Stimulated activated CD8-positive, alpha-beta memory T cell treated with anti-CD3 and anti-CD28 coated beads, Interleukin-4, amount 100 ng/mL, for 1 hour (primary cell): ENCODE data around the gene TBC1D2B.

ENCODE experiments used
- DNase-seq, 2 donors: peaks; one replicate each; pipeline ENCODE4 v3.0.0-alpha.2; 2020; ENCODE audit warnings: low read depth in 2 of 2, low spot score in 1 of 2

Gene TBC1D2B

GRCh38 chr15:78035861-78036476, 41.5 kb downstream of the TBC1D2B start:
- DNase-seq = no peak

- no peak for DNase-seq
Measured at GRCh38 chr15:78035321-78035751, 42.2 kb downstream of the TBC1D2B start.

DNA sequence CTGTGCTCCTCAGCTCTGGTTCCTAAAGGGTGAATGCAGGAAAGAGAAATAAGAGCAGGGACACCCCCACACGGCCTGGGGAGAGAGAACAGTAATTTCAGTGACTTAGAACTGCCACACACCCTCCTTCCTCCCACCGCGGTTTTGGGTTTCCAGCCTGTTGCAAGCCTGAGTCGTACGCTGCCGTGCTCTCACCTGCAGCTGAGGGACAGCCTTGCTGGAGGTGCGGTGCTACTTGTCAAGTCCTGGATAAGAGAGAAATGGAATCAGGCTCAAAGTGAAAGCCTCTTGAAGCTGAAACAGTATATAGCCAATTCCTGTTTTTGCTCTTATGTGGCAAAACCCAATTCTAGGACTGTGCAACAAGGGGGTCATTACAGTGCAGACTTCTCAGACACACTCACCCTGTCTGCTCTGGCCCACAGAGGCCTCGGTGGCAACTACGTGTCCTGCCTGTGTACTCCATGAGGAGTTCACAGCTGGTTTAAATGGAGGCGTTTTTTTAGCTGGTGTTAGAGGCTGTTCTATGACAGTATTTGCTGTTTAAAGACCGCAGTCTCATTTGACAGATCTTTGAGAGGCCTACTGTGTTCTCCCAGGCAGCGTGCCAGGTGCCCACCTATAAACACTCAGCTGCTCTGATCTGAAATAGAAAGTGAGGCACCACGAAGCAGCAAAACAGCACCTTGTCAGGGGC, 42.9 kb downstream of the TBC1D2B start:
- DNase-seq = peak in 1 of 2 donors; percentile 61

GRCh38 chr15:78033864-78034263, 43.6 kb downstream of the TBC1D2B start:
- no peak for DNase-seq

GRCh38 chr15:78032671-78033070, 44.8 kb downstream of the TBC1D2B start:
- DNase-seq = no peak

GRCh38 chr15:78024883-78025282, 52.6 kb downstream of the TBC1D2B start:
- DNase-seq = no peak

- DNase-seq = no peak
Measured at GRCh38 chr15:78024519-78024870, 53.0 kb downstream of the TBC1D2B start.

GRCh38 chr15:78023865-78024518, 53.5 kb downstream of the TBC1D2B start:
- no peak for DNase-seq

- no peak for DNase-seq
Measured at GRCh38 chr15:78023081-78023665, 54.3 kb downstream of the TBC1D2B start.

DNA sequence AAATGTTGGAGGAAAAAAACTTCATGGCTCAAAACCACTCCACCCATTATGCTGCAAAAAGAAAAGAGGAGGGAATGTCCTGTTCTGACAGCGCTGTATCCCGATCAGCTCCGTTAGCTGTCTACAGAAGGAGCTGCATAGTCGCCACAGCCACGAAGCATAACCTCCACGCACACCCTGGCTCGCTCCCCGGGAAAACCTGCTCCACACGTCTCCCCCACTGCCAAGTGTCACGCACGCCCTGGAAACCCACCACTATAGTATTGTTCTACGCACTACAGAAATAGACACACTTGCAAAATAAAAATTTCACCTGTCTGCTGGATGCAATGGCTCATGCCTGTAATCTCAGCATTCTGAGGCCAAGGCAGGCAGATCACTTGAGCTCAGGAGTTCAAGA, 55.8 kb downstream of the TBC1D2B start:
- DNase-seq = no peak

DNA sequence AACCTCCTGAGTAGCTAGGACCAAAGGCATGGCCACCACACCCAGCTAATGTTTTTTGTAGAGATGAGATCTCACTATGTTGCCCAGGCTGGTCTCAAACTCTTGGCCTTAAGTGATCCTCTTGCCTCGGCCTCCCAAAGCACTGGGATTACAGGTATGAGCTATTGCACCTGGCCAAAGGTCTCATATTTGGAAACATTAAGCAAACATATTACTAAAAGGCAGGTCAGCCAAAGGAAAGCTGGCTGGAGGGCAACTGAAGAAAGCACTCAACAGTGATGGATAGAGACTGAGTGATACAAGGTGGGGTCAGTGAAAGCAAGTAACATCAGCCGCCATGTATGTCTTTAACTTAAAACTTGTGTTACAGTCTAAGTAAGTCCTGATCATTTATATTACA, 57.5 kb downstream of the TBC1D2B start:
- DNase-seq = no peak

- DNase-seq = no peak
Measured at GRCh38 chr15:78018946-78019644, 58.4 kb downstream of the TBC1D2B start.

- DNase-seq = no peak
Measured at GRCh38 chr15:78018445-78018844, 59.1 kb downstream of the TBC1D2B start.

GRCh38 chr15:78016860-78017259, 60.7 kb downstream of the TBC1D2B start:
- no peak for DNase-seq

GRCh38 chr15:78012643-78013077, 64.9 kb downstream of the TBC1D2B start:
- no peak for DNase-seq

DNA sequence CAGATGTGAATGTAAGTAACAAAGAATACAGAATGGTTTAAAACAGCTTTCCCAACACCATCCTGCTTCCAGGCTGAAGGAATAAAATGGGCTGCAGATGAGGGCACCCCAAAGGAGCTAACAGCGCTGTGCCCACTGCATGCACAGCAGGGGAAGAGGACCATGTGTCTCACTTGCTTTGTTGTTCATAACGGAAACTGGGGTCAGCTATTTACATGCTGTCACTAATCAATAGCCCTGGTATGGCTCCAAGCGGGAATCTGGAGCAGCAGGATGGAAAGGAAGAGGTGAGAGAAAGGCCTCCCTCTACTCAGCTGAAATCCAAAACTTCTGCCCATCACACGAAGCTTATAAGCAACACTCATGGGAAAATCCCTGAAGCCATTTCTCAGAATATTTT, 67.4 kb downstream of the TBC1D2B start:
- no peak for DNase-seq

DNA sequence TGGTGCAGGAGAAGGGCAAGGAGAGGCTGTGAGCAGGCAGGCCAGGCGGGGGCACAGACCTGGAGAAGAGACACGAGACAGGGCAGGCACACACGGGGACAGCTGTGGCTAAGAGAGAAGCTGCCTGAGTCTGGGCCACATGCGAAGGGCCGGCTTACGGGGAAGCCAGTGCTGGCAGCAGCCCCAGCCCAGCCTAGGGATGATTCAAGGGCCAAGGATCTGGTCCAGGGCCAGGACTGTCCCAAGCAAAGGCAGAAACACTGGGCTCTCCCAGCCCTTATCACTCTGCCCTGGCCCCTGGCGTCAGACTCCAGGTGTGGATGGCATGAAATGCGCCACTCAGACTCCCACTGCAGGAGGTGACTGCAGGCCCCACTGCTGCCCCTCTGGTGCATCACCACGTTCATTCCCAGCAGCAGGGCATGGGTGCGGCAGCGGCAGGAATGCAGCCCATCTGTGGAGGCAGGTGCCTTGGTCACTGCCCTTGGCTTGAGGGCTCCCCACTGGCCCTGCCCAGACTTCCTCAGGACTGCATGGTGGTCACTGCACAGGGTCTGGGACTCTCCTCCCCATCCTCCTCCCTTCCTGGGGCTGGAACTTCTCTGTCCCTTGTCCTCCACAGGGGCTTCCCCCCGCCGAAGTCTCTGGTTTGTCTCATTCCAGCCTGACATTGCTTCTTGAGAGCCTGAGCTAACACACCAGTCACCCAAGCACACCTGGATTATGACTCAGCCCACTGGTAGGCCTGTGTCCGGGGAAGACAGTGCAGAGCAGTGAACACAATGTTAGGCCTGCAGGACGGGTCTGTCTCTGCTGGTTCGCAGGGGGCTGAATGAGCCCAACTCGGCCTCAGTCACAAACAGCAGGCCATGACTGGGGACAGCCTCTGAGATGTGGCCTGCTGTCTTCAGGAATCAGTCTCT, 69.3 kb downstream of the TBC1D2B start:
- no peak for DNase-seq

DNA sequence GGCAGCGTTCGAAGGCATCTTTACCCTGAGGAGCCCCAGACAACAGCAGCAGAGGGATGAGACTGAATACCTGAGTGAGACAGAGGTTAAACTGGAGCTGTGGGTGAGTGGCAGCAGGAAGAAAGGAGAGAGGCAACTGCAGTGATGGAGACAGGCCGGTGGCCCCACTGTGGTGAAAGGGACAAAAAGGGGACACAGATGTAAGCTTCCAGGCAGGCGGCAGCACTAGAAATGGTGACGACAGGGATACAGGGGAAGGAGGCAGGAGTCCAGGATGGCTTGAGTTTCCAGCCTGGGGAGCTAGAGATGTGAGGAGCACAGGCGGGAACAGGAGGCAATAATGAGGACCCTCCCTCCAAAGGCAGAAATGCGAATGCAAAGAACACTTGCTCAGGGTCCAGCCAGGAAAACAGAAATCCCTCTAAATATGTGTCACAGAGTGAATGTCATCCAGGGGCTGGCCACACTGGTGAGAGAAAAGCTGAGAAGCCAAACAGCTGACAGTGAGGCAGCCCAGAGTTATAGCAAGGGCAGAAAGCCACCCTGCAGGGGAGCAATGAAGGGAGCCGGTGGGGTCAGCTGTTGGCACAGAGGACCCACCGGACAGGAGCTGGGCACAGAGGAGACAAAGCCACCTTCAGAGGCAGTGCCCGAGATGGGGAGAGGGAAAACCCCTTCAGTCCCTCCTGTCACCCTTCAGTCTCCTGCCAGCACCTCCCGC, 70.1 kb downstream of the TBC1D2B start:
- DNase-seq = no peak

DNA sequence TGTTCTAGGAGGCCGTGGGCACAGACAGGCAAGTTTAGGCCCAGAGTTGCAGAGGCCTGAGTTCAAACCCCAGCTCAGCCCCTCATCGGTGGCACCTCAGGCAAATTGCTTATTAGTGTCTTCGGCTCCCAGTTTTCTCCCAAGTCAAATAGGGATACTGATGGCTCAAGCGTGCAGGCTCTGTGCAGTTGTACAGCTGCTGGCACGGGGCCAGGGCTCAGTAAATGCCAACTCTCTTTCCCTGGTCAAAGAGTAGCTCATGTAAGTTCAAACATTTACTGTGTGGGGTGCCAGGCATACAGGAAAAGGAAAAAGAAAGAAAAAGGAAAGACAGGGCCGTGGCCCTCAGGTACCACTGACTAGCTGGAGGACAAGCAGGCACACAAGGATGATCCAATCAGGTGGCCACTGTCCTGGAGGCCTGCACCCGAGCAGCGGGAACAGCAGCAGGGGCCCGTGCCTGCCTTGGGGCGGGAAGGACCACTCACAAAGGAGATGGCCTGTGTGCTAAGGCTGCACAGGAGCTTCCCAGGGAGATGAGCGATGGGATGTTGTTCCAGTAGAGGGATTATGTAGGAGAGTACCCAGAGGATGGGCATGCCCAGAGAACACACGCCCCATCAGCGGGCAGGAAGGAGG, 70.8 kb downstream of the TBC1D2B start:
- no peak for DNase-seq
